H1 (cell line): ENCODE data around the gene PTPRO. TPM values are rescaled to one million over a fixed set of nuclear protein-coding genes. Genes with fewer than 3 reads are reported as not detected.

Experiments used
- CTCF ChIA-PET: fragments of 300-600 bp; sonication (Branson Sonifier 250); formaldehyde crosslinking; loops from one replicate; lab custom pipeline; 2021; ENCODE audit not compliant: partially characterized antibody; lab: Charles Lee
- POLR2A ChIA-PET: fragments of 300-600 bp; sonication (Branson Sonifier 250); formaldehyde crosslinking; loops from one replicate; lab custom pipeline; 2021; ENCODE audit warnings: inconsistent platforms; ENCODE audit not compliant: partially characterized antibody; lab: Charles Lee
- DNase-seq, 2 experiments: peaks; one replicate each; pipeline versions ENCODE4 v3.0.0 to v3.0.0-alpha.2; 2010 to 2022; ENCODE audit warnings: low spot score in 2 of 2, low read depth in 1 of 2, mixed read lengths in 1 of 2
- FAIRE-seq: peaks from 2 replicates; lab custom pipeline; 2011; peaks lifted over from hg19 to GRCh38; lab: Jason Lieb, UNC
- H2AFZ ChIP-seq: 2 replicates; pipeline ENCODE4 v1.8.1; 2012; ENCODE audit warnings: low read length, inconsistent platforms
- H2AK5ac ChIP-seq: 2 replicates; pipeline ENCODE4 v1.6.1; 2013; ENCODE audit warnings: low read depth, low read length
- H2BK120ac ChIP-seq: replicated peaks from 2 replicates; pipeline ENCODE3; 2013; ENCODE audit warnings: low read depth, low read length, inconsistent platforms
- H2BK12ac ChIP-seq: 2 replicates; pipeline ENCODE4 v1.6.1; 2013; ENCODE audit warnings: low read depth, low read length
- H2BK15ac ChIP-seq: 2 replicates; pipeline ENCODE4 v1.6.1; 2013; ENCODE audit warnings: low read length
- H2BK20ac ChIP-seq: 2 replicates; pipeline ENCODE4 v1.6.1; 2013; ENCODE audit warnings: low read length
- H2BK5ac ChIP-seq: 2 replicates; pipeline ENCODE4 v1.6.1; 2013; ENCODE audit warnings: low read depth, low read length
- H3K14ac ChIP-seq: 2 replicates; pipeline ENCODE4 v1.6.1; 2013; ENCODE audit warnings: inconsistent platforms; ENCODE audit not compliant: insufficient read length
- H3K18ac ChIP-seq: 2 replicates; pipeline ENCODE4 v1.6.1; 2013; ENCODE audit warnings: low read length; ENCODE audit errors: extremely low read depth
- H3K23ac ChIP-seq: 2 replicates; pipeline ENCODE4 v1.6.1; 2013; ENCODE audit warnings: inconsistent platforms; ENCODE audit not compliant: insufficient read length
- H3K23me2 ChIP-seq: 2 replicates; pipeline ENCODE4 v1.6.1; 2013; ENCODE audit warnings: low read depth, low read length
- H3K27ac ChIP-seq: 2 replicates; pipeline ENCODE4 v1.6.1; 2011; ENCODE audit warnings: low read depth, low read length, inconsistent platforms
- H3K27me3 ChIP-seq, 4 experiments: replicated peaks in 1 of 4; 1 replicate in 1 of 4; 2 replicates in 3 of 4; pipeline versions ENCODE4 v1.6.1 to v1.8.1; 2011 to 2013; ENCODE audit warnings: low read length in 3 of 4, mild to moderate bottlenecking in 3 of 4, inconsistent platforms in 2 of 4, mixed read lengths in 2 of 4, moderate library complexity in 1 of 4; ENCODE audit not compliant: control insufficient read depth in 3 of 4, insufficient read depth in 3 of 4; ENCODE audit errors: extremely low read depth in 1 of 4
- H3K36me3 ChIP-seq, 4 experiments: 2 replicates each; pipeline versions ENCODE4 v1.6.1 to v1.8.1; 2011 to 2013; ENCODE audit warnings: mild to moderate bottlenecking in 4 of 4, low read length in 3 of 4, moderate library complexity in 2 of 4, control low read depth in 1 of 4, inconsistent platforms in 1 of 4; ENCODE audit not compliant: insufficient read depth in 4 of 4, control insufficient read depth in 2 of 4
- H3K4ac ChIP-seq: replicated peaks from 2 replicates; pipeline ENCODE3; 2013; ENCODE audit warnings: low read length, low read depth, mixed read lengths, inconsistent platforms; ENCODE audit not compliant: insufficient read length
- H3K4me1 ChIP-seq, 4 experiments: replicated peaks in 1 of 4; 1 replicate in 1 of 4; 2 replicates in 3 of 4; pipeline versions ENCODE4 v1.6.1 to v1.8.1; 2011 to 2013; ENCODE audit warnings: low read length in 3 of 4, inconsistent platforms in 2 of 4, mixed read lengths in 1 of 4; ENCODE audit not compliant: insufficient read depth in 4 of 4, control insufficient read depth in 3 of 4
- H3K4me2 ChIP-seq, 2 experiments: 2 replicates each; pipeline versions ENCODE4 v1.6.1 to v1.8.1; 2011 to 2013; ENCODE audit warnings: low read depth in 2 of 2, low read length in 2 of 2, control low read depth in 1 of 2, inconsistent platforms in 1 of 2, mild to moderate bottlenecking in 1 of 2; ENCODE audit not compliant: insufficient read depth in 1 of 2
- H3K4me3 ChIP-seq, 4 experiments: fragments of 200-600, 300-600 bp in 1 of 4; sonication (generic), shearing (Covaris generic), sonication (Bioruptor Twin) in 1 of 4; 2 replicates each; pipeline versions ENCODE4 v1.5.1 to v1.8.1; 2011 to 2016; ENCODE audit warnings: low read length in 4 of 4, low read depth in 3 of 4, control low read depth in 2 of 4, inconsistent platforms in 2 of 4, mild to moderate bottlenecking in 2 of 4, mixed read lengths in 1 of 4, moderate library complexity in 1 of 4; ENCODE audit not compliant: insufficient read depth in 2 of 4; ENCODE audit errors: extremely low read depth in 1 of 4
- H3K56ac ChIP-seq: replicated peaks from 2 replicates; pipeline ENCODE3; 2013; ENCODE audit warnings: low read depth, mild to moderate bottlenecking, mixed read lengths, low read length, inconsistent platforms; ENCODE audit not compliant: insufficient read length
- H3K79me1 ChIP-seq: 2 replicates; pipeline ENCODE4 v1.6.1; 2013; ENCODE audit warnings: low read depth, low read length, control low read depth
- H3K79me2 ChIP-seq, 2 experiments: 2 replicates each; pipeline versions ENCODE4 v1.6.1 to v1.8.1; 2012 to 2013; ENCODE audit warnings: low read length in 2 of 2, mild to moderate bottlenecking in 2 of 2, inconsistent platforms in 1 of 2; ENCODE audit not compliant: insufficient read depth in 2 of 2, control insufficient read depth in 1 of 2
- H3K9ac ChIP-seq, 4 experiments: replicated peaks in 1 of 4; 1 replicate in 1 of 4; 2 replicates in 3 of 4; pipeline versions ENCODE4 v1.6.1 to v1.8.1; 2011 to 2013; ENCODE audit warnings: low read depth in 3 of 4, low read length in 3 of 4, control low read depth in 2 of 4, mild to moderate bottlenecking in 2 of 4, moderate library complexity in 2 of 4, inconsistent platforms in 1 of 4; ENCODE audit errors: extremely low read depth in 1 of 4
- H3K9me3 ChIP-seq, 2 experiments: 2 replicates each; pipeline versions ENCODE4 v1.6.1 to v1.8.1; 2012 to 2013; ENCODE audit warnings: mild to moderate bottlenecking in 2 of 2, moderate library complexity in 2 of 2, control low read depth in 1 of 2, inconsistent platforms in 1 of 2, low read depth in 1 of 2, low read length in 1 of 2, mixed read lengths in 1 of 2; ENCODE audit not compliant: insufficient read depth in 2 of 2
- H4K20me1 ChIP-seq, 2 experiments: replicated peaks in 1 of 2; 2 replicates each; pipeline versions ENCODE3 to v1.8.1; 2011 to 2013; ENCODE audit warnings: inconsistent platforms in 2 of 2, low read length in 2 of 2, mild to moderate bottlenecking in 1 of 2; ENCODE audit not compliant: insufficient read depth in 2 of 2, control insufficient read depth in 1 of 2
- H4K5ac ChIP-seq: 2 replicates; pipeline ENCODE4 v1.6.1; 2013; ENCODE audit warnings: low read length, low read depth, mixed read lengths, inconsistent platforms; ENCODE audit not compliant: insufficient read length
- H4K8ac ChIP-seq: 2 replicates; pipeline ENCODE4 v1.8.0; 2013; ENCODE audit warnings: mild to moderate bottlenecking, moderate library complexity, low read length, inconsistent platforms; ENCODE audit not compliant: insufficient read depth; ENCODE audit errors: extremely low read depth
- H4K91ac ChIP-seq: replicated peaks from 2 replicates; pipeline ENCODE3; 2013; ENCODE audit warnings: low read length, mixed read lengths, inconsistent platforms; ENCODE audit not compliant: insufficient read length
- ASH2L ChIP-seq: fragments of 200-600, 300-600 bp; sonication (generic); IDR thresholded peaks from one replicate; pipeline ENCODE4 v1.7.1; 2017; ENCODE audit warnings: low read length
- BACH1 ChIP-seq: IDR thresholded peaks from 2 replicates; pipeline ENCODE4 v1.6.1; 2012; ENCODE audit warnings: low read length, improper control_type of control experiment
- EZH2 ChIP-seq: fragments of 200-600 bp; sonication (generic); IDR thresholded peaks from 2 replicates; pipeline ENCODE4 v1.7.1; 2012; ENCODE audit warnings: low read depth, mild to moderate bottlenecking, moderate library complexity, low read length, inconsistent platforms; ENCODE audit not compliant: severe bottlenecking
- JUND ChIP-seq: IDR thresholded peaks from 2 replicates; pipeline ENCODE4 v1.6.1; 2011; ENCODE audit warnings: mild to moderate bottlenecking, improper control_type of control experiment, low read length
- MAFK ChIP-seq: IDR thresholded peaks from 2 replicates; pipeline ENCODE4 v1.6.1; 2012; ENCODE audit warnings: low read depth, mild to moderate bottlenecking, improper control_type of control experiment, low read length
- POLR2AphosphoS5 ChIP-seq: IDR thresholded peaks from 2 replicates; pipeline ENCODE4 v1.6.1; 2011; ENCODE audit warnings: low read depth, low read length
- SIN3A ChIP-seq, 2 experiments: IDR thresholded peaks in 1 of 2; conservative IDR thresholded peaks in 1 of 2; 2 replicates each; pipeline ENCODE4 v1.6.1; 2011 to 2012; ENCODE audit warnings: low read length in 2 of 2, improper control_type of control experiment in 1 of 2, low read depth in 1 of 2, mild to moderate bottlenecking in 1 of 2
- SIRT6 ChIP-seq: IDR thresholded peaks from one replicate; pipeline ENCODE4 v1.7.1; 2012; ENCODE audit warnings: low read length, inconsistent platforms
- SUZ12 ChIP-seq: fragments of 200-600 bp; sonication (generic); IDR thresholded peaks from 2 replicates; pipeline ENCODE4 v1.6.1; 2012; ENCODE audit warnings: mild to moderate bottlenecking, inconsistent platforms, low read length, moderate library complexity, mixed read lengths
- TBP ChIP-seq: IDR thresholded peaks from 2 replicates; pipeline ENCODE4 v1.6.1; 2011; ENCODE audit warnings: low read depth, low read length, improper control_type of control experiment
- YY1 ChIP-seq: IDR thresholded peaks from 2 replicates; pipeline ENCODE4 v1.6.1; 2011; ENCODE audit warnings: low read depth, mild to moderate bottlenecking, low read length
- ZNF274 ChIP-seq: IDR thresholded peaks from 2 replicates; pipeline ENCODE4 v1.7.0; 2012; ENCODE audit warnings: low read length, borderline replicate concordance; ENCODE audit errors: extremely low read depth
- WGBS, 2 experiments: shearing (Covaris generic) in 1 of 2; methylation state at CpG; one replicate each; pipeline versions ENCODE4 v1.1.6 to v1.1.7; 2013 to 2015; ENCODE audit warnings: low lambda C conversion rate in 2 of 2, mixed read lengths in 2 of 2, inconsistent platforms in 1 of 2, low coverage in 1 of 2, missing lambda C conversion rate in 1 of 2; ENCODE audit not compliant: insufficient replicate concordance in 2 of 2, insufficient coverage in 1 of 2, insufficient read length in 1 of 2; ENCODE audit errors: extremely low coverage in 1 of 2, missing lambda C conversion rate in 1 of 2; 5-methylcytosine and 5-hydroxymethylcytosine counted together
- polyA plus RNA-seq, 7 experiments: library from polyadenylated mRNA; depleted of rRNA in 3 of 7; stranded (reverse) in 5 of 7; unstranded in 2 of 7; fragments of >200 nt in 5 of 7; fragments of 200-250 nt in 2 of 7; gene quantifications; 1 replicate in 5 of 7; 2 replicates in 1 of 7; 4 replicates in 1 of 7; pipeline versions ENCODE4 v1.2.1 to v1.2.3, GENCODE V29; 2011 to 2013; ENCODE audit warnings: missing spikeins in 2 of 7, mixed read lengths in 2 of 7
- total RNA-seq: library from RNA; stranded (reverse); fragmentation: NEBNext Ultra II Directional; extraction: Animal tissue kit (Norgen Biotek cat#: 25700); gene quantifications from 2 replicates; pipeline ENCODE4 v1.2.1, GENCODE V29; 2021
- TF ChIP-seq, protein P1 (sequence below): IDR thresholded peaks from 2 replicates; pipeline ENCODE4 v1.6.1; 2012; ENCODE audit warnings: inconsistent platforms
- TF ChIP-seq, protein P2 (sequence below): IDR thresholded peaks from 2 replicates; pipeline ENCODE4 v1.6.1; 2012; ENCODE audit warnings: low read length, inconsistent platforms

PTPRO gene
- total and polyA plus RNA-seq, 2 of the 8 experiments (the other 6 are each of a cell fraction or from before 2014, with no cell fraction given), result 0.73 to 1.7 TPM

DNA sequence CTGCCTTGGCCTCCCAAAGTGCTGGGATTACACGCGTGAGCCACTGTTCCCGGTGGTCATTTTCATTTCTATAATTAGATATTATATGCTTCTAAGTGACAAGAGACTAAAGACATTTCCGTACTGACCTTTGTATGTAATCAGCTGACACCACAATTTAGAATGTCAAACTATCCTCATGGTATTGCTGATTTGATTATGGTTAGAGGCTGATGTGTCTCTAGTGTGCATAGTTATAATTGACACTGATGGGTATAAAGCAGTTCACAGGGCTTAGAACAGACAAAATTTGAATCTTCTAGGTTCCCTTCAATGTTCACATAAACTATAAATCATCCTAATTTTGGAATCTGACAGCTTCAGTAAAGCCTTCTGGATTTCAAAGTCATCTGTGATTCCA is 192.7 kb downstream of the PTPRO start:
- H3K4me3 ChIP-seq, result no peak overlapping the region
- H3K27me3 ChIP-seq, result no peaks in the 10 kb centered on the region
- no peaks in the 10 kb centered on the region for H3K79me1 ChIP-seq
- no peak overlapping the region for H4K91ac ChIP-seq
- H4K20me1 ChIP-seq, result no peaks in the 10 kb centered on the region
- H3K4me2 ChIP-seq, result no peak overlapping the region
- CTCF ChIA-PET, result interaction anchor here (0.7 to 2.1 kb wide), 4 partner anchors 8 to 350 kb away, joined by 3 to 5 read pairs (median 4); no protein-coding TSS in a partner anchor
- no peaks in the 10 kb centered on the region for H3K23me2 ChIP-seq
- H2AFZ ChIP-seq, result no peak overlapping the region
- H3K9me3 ChIP-seq, result no peaks in the 10 kb centered on the region; a peak in 1 of 4 replicates
- no peak overlapping the region for H3K4ac ChIP-seq
- WGBS, 2 experiments, result 43% methylated on average over 4 of the region's 4 CpGs; no CpG with 5 or more reads in 1 of the 2 experiments
- H3K36me3 ChIP-seq, result no peaks in the 10 kb centered on the region
- no peak overlapping the region for H3K14ac ChIP-seq
- H2AK5ac ChIP-seq, result no peak overlapping the region
- no peak overlapping the region for H3K18ac ChIP-seq
- POLR2A ChIA-PET, result no interaction called here
- no peak overlapping the region for H2BK120ac ChIP-seq
- H3K79me2 ChIP-seq, result no peaks in the 10 kb centered on the region
- DNase-seq (no peak), FAIRE-seq (no peak)
- H2BK15ac ChIP-seq, result no peak overlapping the region
- TF ChIP-seq ASH2L (no peak), BACH1 (no peak), EZH2 (no peak), YY1 (no peak), SUZ12 (no peak), ZNF274 (no peak), SIN3A (conservative IDR thresholded peaks at IDR 0.05 in 1 of 2, IDR thresholded peaks at IDR 0.05 in 1 of 2; ENCODE audit: low read depth in 1 of 2, low read length in 2 of 2) (no peak), MAFK (no peak), SIRT6 (no peak), JUND (no peak), TBP (no peak), POLR2AphosphoS5 (no peak)
- TF ChIP-seq, protein P1, sequence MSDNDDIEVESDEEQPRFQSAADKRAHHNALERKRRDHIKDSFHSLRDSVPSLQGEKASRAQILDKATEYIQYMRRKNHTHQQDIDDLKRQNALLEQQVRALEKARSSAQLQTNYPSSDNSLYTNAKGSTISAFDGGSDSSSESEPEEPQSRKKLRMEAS, result no peak
- TF ChIP-seq, protein P2, sequence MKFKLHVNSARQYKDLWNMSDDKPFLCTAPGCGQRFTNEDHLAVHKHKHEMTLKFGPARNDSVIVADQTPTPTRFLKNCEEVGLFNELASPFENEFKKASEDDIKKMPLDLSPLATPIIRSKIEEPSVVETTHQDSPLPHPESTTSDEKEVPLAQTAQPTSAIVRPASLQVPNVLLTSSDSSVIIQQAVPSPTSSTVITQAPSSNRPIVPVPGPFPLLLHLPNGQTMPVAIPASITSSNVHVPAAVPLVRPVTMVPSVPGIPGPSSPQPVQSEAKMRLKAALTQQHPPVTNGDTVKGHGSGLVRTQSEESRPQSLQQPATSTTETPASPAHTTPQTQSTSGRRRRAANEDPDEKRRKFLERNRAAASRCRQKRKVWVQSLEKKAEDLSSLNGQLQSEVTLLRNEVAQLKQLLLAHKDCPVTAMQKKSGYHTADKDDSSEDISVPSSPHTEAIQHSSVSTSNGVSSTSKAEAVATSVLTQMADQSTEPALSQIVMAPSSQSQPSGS, result no peak
- H4K8ac ChIP-seq, result no peak overlapping the region
- no peak overlapping the region for H3K23ac ChIP-seq
- no peak overlapping the region for H2BK5ac ChIP-seq
- no peak overlapping the region for H2BK20ac ChIP-seq
- no peak overlapping the region for H3K27ac ChIP-seq
- H3K9ac ChIP-seq, result no peak overlapping the region
- H2BK12ac ChIP-seq, result no peak overlapping the region
- no peak overlapping the region for H3K56ac ChIP-seq
- H4K5ac ChIP-seq, result no peak overlapping the region
- no peaks in the 10 kb centered on the region for H3K4me1 ChIP-seq
